ENCODE results near the gene AKT3. TPM values are rescaled to one million over a fixed set of nuclear protein-coding genes. Genes with fewer than 3 reads are reported as not detected.

AKT3 gene
- total RNA-seq, 1 donor from 2014 or later, result 36.2 TPM

- H3K27me3 ChIP-seq, result no peaks in the 10 kb centered on the region
- Mint-ChIP-seq H3K4me1 (no peaks in the 10 kb centered on the region), H3K4me3 (no peak overlapping the region), H3K36me3 (peaks cover 14% of the 10 kb centered on the region), H3K27me3 (ENCODE audit: insufficient read depth, low read depth) (no peaks in the 10 kb centered on the region), H3K27ac (no peak overlapping the region), H3K9me3 (peaks cover 7% of the 10 kb centered on the region)
- H3K9ac ChIP-seq, result no peak overlapping the region
- H3F3A ChIP-seq (ENCODE audit: low read depth), result no peaks in the 10 kb centered on the region
- no peaks in the 10 kb centered on the region for H3K4me1 ChIP-seq
- no peak for TF ChIP-seq EZH2 (IDR thresholded peaks at IDR 0.05)
- no peak for TF ChIP-seq CTCF (IDR thresholded peaks at IDR 0.05)
- TF ChIP-seq EZH2phosphoT487 (IDR thresholded peaks at IDR 0.05), result no peak
- H3K9me3 ChIP-seq (ENCODE audit: low read depth), result peaks cover 7% of the 10 kb centered on the region
- H3K36me3 ChIP-seq, result no peaks in the 10 kb centered on the region
- no peak overlapping the region for H3K4me2 ChIP-seq
- no peak overlapping the region for H3K4me3 ChIP-seq
- H3K79me2 ChIP-seq (ENCODE audit: low read depth), result no peaks in the 10 kb centered on the region
- no peak for DNase-seq (ENCODE audit: low spot score)
- H3K27ac ChIP-seq, result no peak overlapping the region
- H2AFZ ChIP-seq (replicated peaks), result no peak overlapping the region
- no peaks in the 10 kb centered on the region for H4K20me1 ChIP-seq (ENCODE audit: low read depth)
Observed at GRCh38 chr1:243557866-243558265, 292.2 kb downstream of the AKT3 start.

GRCh38 chr1:243554686-243555085, 295.4 kb downstream of the AKT3 start:
- no peaks in the 10 kb centered on the region for H3K27me3 ChIP-seq
- H3K9me3 Mint-ChIP-seq, result no peaks in the 10 kb centered on the region
- H3K4me1 Mint-ChIP-seq, result no peaks in the 10 kb centered on the region
- no peaks in the 10 kb centered on the region for H4K20me1 ChIP-seq (ENCODE audit: low read depth)
- no peaks in the 10 kb centered on the region for H3K27me3 Mint-ChIP-seq (ENCODE audit: insufficient read depth, low read depth)
- H3K36me3 ChIP-seq, result no peaks in the 10 kb centered on the region
- no peak overlapping the region for H2AFZ ChIP-seq (replicated peaks)
- H3K36me3 Mint-ChIP-seq, result peaks cover 6% of the 10 kb centered on the region
- H3K27ac ChIP-seq, result no peak overlapping the region
- no peak overlapping the region for H3K4me2 ChIP-seq
- no peaks in the 10 kb centered on the region for H3K79me2 ChIP-seq (ENCODE audit: low read depth)
- no peak for TF ChIP-seq EZH2phosphoT487 (IDR thresholded peaks at IDR 0.05)
- H3K27ac Mint-ChIP-seq, result no peak overlapping the region
- H3F3A ChIP-seq (ENCODE audit: low read depth), result no peaks in the 10 kb centered on the region
- H3K4me1 ChIP-seq, result no peaks in the 10 kb centered on the region
- no peak overlapping the region for H3K9ac ChIP-seq
- DNase-seq (ENCODE audit: low spot score), result no peak
- no peaks in the 10 kb centered on the region for H3K9me3 ChIP-seq (ENCODE audit: low read depth)
- H3K4me3 ChIP-seq, result no peak overlapping the region
- no peak overlapping the region for H3K4me3 Mint-ChIP-seq

GRCh38 chr1:243553090-243553489, 297.0 kb downstream of the AKT3 start:
- H3K27ac Mint-ChIP-seq, result no peak overlapping the region
- no peaks in the 10 kb centered on the region for H3K9me3 Mint-ChIP-seq
- Histone ChIP-seq H4K20me1 (ENCODE audit: low read depth) (no peaks in the 10 kb centered on the region), H3K4me2 (no peak overlapping the region), H3K79me2 (ENCODE audit: low read depth) (no peaks in the 10 kb centered on the region), H3K9ac (no peak overlapping the region), H3K4me1 (no peaks in the 10 kb centered on the region), H3K36me3 (no peaks in the 10 kb centered on the region), H3F3A (ENCODE audit: low read depth) (no peaks in the 10 kb centered on the region), H3K27me3 (no peaks in the 10 kb centered on the region), H2AFZ (replicated peaks) (no peak overlapping the region), H3K4me3 (no peak overlapping the region), H3K9me3 (ENCODE audit: low read depth) (no peaks in the 10 kb centered on the region), H3K27ac (no peak overlapping the region)
- no peak for TF ChIP-seq CTCF (IDR thresholded peaks at IDR 0.05)
- TF ChIP-seq EZH2phosphoT487 (IDR thresholded peaks at IDR 0.05), result no peak
- TF ChIP-seq EZH2 (IDR thresholded peaks at IDR 0.05), result no peak
- no peaks in the 10 kb centered on the region for H3K27me3 Mint-ChIP-seq (ENCODE audit: insufficient read depth, low read depth)
- H3K36me3 Mint-ChIP-seq, result peaks cover 7% of the 10 kb centered on the region
- no peak for DNase-seq (ENCODE audit: low spot score)
- H3K4me3 Mint-ChIP-seq, result no peak overlapping the region
- H3K4me1 Mint-ChIP-seq, result no peaks in the 10 kb centered on the region

- no peak overlapping the region for H3K4me3 ChIP-seq
- no peak overlapping the region for H3K9ac ChIP-seq
- no peaks in the 10 kb centered on the region for H3K79me2 ChIP-seq (ENCODE audit: low read depth)
- Mint-ChIP-seq H3K27me3 (ENCODE audit: insufficient read depth, low read depth) (no peaks in the 10 kb centered on the region), H3K9me3 (no peaks in the 10 kb centered on the region), H3K4me1 (no peaks in the 10 kb centered on the region), H3K27ac (no peak overlapping the region), H3K36me3 (peaks cover 7% of the 10 kb centered on the region), H3K4me3 (no peak overlapping the region)
- no peak for DNase-seq (ENCODE audit: low spot score)
- no peak overlapping the region for H3K27ac ChIP-seq
- H4K20me1 ChIP-seq (ENCODE audit: low read depth), result no peaks in the 10 kb centered on the region
- no peaks in the 10 kb centered on the region for H3K9me3 ChIP-seq (ENCODE audit: low read depth)
- H3F3A ChIP-seq (ENCODE audit: low read depth), result no peaks in the 10 kb centered on the region
- no peaks in the 10 kb centered on the region for H3K27me3 ChIP-seq
- no peak overlapping the region for H3K4me2 ChIP-seq
- no peaks in the 10 kb centered on the region for H3K4me1 ChIP-seq
- H2AFZ ChIP-seq (replicated peaks), result no peak overlapping the region
- no peaks in the 10 kb centered on the region for H3K36me3 ChIP-seq
- TF ChIP-seq CTCF (IDR thresholded peaks at IDR 0.05) (no peak), EZH2phosphoT487 (IDR thresholded peaks at IDR 0.05) (no peak), EZH2 (IDR thresholded peaks at IDR 0.05) (no peak)
Observed at GRCh38 chr1:243550276-243550675, 299.8 kb downstream of the AKT3 start.

Data from neural progenitor cell (in vitro differentiated cells).